ENCODE data around the gene ANGPTL4.
"Not testable (repeated sequence)": the region's sequence is repeated elsewhere in the genome, so short reads cannot be mapped to it uniquely, and the experiment has no call there.

The ANGPTL4 gene

DNA sequence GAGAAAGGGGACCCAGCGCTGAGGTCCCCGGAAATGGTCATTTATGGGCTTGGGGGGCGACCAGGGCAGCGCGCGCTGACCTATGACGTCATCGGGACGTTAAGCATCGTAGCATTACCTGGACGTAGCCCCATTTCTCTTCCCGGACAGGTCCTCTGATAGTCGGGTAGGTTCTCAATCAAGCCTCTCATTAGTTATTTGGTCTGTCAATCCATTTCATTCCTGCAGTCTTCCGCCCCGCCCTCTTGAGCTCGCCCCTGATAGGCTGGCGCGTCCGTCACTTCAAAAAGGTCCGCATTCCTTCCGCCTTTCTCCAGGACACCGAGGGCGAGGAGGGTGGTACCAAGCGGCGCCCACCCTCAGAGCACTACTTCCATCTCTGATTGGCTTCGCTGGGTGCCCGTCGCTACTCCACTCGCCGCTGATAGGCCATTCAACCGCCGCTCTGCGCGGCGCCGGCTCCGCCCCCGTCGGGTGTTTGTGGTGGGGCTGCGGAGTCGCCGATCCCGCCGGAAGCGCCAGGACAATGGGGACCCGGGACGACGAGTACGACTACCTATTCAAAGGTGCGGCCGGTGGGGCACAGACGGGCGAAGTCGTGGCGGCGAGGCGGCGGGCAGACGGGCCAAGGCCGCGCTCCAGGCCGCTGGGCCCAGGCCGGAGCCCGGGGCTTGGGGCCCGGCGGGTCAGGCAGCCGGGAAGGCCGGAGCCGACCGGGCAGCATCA lies 26.1 kb downstream of the ANGPTL4 start, which contains the start of gene RAB11B:
TSS of gene RAB11B (plus strand) at position 470 of the 726 bp plus-strand sequence. CDS start at position 527, 57 bp downstream.
- DNase-seq (ENCODE audit: low read depth in 2 of 2): peak; percentile 91 to 92

DNA sequence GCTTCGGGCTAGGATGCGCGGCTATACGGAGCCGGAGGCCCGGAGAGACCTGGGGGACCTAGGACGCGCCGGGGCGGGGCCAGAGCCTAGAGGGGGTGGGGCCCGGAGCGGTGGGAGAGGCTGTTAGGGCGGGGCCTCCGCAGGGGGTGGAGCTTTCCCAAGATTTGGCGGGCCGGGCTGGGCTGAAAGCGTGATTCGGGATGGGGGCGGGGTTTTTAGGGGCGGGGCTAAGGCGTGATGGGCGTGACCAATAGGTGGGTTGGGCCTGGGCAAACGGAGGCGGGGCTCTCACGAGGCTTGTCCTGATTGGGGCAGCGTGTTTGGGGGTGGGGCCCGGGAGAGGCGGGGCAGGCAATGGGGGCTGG lies 26.6 kb downstream of the ANGPTL4 start:
- DNase-seq (ENCODE audit: low read depth in 2 of 2): peak; percentile 77 to 81

DNA sequence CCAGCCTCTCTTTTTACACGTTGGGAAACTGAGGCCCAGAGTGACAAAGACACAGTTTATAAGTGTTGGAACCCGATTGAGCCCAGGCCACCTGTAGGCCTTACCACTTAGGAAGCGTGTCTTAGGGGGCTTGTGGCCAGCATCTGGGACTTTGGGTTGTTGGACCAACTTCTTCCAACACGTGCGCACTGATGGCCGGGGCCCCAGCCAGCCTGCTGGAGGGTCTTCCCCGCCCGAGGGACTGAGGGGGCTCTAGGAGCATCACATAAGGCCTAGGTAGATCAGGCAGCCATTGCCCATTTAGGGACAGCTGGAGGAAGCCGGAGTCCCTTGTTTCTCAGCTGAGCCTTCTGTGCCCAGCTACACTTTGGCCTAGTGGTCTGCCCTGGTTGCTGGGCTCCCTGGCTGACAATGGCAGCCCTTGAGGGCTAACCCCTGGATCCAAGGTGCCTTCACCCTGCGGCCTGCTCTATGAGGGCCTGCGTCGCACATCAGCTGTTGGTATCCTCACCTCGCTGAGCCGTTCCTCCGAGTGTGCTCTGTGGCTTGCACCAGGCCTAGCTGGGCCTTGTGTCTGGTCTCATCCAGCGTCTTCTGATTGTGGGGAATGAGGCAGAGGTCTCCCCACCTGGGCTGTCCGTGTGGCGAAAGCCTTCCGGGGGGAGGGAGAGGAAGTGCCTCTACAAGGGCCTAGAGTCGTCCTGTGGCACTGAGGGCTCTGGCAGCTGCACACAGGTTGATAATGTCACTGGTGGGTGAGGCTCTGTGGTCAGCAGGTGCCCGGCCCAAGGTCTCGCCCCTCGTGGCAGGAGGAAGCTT lies 27.5 kb downstream of the ANGPTL4 start:
- DNase-seq (ENCODE audit: low read depth in 2 of 2): no peak

DNA sequence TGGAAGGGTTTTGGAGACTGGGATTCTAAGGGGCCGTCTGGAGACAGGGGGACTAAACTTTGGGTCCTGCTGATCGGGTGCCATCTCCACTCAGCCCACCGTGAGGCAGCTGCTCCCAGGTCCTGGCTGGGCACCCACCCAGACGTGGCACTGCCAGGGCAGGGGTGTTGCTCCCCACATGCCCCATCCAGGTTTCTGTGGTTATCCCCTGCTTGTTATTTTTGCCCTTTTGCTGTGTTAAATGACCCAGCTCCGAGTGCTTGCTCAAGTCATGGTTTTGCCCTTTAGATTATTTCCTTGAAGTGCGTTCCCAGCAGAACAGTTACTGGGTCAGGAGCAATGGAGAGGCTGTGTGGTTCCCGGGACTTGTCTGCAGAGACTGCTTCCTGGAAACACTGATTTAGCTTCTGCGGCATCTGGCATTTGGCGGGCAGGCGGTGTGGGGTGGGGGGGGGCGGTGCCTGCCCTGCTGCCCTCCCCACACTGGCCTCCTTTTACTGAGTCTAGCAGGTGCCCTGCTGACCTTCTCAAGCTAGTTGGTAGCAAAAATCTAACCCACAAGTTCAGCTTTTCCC lies 28.1 kb downstream of the ANGPTL4 start:
- DNase-seq (ENCODE audit: low read depth in 2 of 2): no peak

DNA sequence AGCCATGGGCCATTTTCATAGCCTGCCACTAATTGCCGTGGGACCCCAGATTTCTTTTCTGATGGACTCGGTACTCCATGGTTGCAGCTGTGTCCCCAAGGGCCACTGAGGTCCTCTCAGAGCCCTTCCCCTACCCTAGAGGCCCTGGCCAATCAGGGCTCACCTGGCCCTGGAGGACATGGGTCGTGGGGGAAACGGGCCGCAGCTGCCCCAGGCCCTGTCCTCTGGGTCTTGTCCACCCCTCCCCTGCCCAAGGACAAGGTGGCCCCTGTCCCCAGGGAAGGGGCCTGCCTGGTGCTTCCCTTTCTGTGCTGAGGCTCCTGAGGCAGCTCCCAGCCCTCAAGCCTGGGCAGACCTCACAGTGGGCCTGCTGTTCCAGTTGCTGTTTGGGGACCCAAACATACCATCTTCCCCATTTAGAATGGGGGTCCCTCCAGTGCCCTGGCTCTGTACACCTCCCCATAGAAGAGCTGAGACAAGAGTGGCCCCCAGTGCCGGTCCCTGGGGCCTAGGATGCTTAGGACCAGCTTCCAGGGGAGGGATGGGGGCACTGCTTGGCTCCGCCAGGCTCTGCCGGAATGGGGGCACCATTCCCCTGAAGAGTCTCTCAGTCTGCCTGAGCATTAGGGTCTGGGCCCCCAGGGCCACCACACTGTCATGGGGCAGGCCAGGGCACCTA lies 29.4 kb downstream of the ANGPTL4 start:
- DNase-seq (ENCODE audit: low read depth in 2 of 2): no peak

DNA sequence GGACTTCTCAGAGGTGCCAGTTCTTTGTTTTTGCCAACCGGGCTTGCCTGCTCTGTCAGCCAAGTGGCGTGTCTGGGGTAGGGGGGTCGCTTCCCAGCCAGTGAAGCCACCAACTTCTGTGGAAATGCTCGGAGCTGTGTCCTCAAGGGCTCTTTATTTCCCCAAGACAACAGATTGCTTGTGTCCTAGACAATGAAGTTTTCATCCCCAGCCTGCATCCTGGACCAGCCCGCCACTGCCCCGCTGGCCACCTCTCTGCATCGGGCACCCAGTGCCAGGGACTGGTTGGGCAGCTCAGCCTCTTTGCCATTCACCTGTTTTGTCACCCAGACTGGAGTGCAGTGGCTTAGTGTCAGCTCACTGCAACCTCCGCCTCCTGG lies 29.9 kb downstream of the ANGPTL4 start:
- no peak for DNase-seq (ENCODE audit: low read depth in 2 of 2)

DNA sequence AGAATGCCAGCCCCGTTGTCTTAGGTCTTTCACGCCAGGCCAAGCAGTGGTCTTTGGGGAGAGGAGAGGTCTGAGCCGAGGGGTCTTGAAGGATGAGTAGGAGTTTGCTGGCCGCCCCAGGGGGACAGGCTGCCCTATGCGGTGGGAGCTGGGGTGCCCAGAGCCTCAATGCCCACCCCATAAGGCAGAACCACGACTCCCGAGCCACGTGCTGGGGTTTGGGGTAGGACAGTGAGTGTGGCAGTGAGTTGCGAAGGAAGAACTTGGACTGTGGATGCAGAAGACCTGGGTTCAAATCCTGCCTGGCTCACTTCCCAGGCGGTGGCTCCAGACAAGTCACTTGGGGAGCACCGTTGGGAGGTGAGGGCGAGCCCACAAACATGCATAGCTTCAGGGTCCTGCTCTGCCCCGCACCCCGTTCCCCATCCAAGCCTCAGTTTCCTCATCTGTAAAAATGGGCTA lies 31.7 kb downstream of the ANGPTL4 start:
- no peak for DNase-seq (ENCODE audit: low read depth in 2 of 2)

DNA sequence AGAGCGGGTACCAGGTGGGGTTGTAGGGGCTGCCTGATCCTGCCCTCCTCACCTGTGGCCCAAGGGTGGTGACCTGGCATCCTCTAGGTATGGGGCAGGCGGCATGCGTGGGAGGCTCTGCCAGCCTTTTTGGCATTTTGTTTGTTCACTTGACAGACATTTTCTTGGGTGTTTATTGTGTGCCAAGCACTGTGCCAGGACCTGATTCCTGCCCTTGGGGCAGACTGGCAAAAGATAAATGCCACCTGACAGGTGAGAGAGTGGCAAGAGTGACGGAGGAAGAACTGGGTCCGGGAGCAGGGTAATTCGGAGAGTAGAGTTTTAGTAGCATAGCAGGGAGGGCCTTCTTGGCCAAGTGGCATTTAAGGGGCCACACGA lies 32.2 kb downstream of the ANGPTL4 start:
- DNase-seq (ENCODE audit: low read depth in 2 of 2): no peak

DNA sequence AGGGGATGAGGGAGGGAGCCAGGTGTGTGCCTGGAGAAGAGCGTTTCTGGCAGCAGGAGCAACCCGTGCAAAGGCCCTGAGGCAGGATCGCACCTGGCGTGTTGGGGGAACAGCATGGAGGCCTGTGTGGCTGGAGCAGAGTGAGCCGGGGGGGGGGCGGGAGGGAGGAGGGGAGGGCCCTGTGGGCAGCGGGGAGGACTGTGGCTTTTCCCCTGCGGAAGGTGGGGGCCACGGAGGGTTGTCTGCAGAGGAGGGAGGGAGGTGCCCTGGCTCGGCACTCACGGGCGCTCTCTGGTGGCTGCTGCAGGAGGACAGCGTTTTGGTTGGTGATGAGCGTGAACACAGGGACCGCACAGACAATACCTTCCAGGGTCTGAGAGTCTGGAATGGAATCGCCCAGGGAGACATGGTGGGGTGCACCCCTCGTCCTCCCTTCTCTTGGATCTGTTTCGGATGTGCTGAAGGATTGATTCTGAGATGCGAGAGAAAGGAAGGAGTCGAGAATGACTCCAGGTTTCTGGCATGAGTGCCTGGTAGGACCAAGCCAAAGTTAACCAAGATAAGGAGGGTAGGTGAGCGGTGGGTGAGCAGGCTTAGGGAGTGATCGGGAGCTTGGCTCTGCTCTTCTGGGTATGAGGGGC lies 32.7 kb downstream of the ANGPTL4 start:
- DNase-seq (ENCODE audit: low read depth in 2 of 2): peak; percentile 28 to 38

DNA sequence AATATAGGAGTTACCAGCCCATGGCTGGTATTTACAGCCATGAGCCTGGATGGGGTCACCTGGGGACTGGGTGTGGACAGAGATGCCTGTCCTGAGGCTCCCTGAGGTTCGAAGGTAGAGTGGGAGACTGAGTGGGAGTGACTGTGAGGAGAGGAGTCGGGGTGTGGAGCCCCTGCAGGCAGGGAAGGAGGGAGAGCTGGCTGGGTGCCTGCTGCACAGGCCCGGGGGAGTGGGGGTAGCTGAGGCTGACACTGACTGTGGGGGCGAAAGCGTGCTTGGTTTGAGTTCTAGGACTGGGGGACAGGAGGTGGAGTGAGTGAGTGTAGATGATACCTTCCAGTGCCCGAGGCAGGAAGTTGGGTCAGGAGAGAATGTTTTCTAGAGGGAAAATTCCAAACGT lies 33.3 kb downstream of the ANGPTL4 start:
- DNase-seq (ENCODE audit: low read depth in 2 of 2): no peak

DNA sequence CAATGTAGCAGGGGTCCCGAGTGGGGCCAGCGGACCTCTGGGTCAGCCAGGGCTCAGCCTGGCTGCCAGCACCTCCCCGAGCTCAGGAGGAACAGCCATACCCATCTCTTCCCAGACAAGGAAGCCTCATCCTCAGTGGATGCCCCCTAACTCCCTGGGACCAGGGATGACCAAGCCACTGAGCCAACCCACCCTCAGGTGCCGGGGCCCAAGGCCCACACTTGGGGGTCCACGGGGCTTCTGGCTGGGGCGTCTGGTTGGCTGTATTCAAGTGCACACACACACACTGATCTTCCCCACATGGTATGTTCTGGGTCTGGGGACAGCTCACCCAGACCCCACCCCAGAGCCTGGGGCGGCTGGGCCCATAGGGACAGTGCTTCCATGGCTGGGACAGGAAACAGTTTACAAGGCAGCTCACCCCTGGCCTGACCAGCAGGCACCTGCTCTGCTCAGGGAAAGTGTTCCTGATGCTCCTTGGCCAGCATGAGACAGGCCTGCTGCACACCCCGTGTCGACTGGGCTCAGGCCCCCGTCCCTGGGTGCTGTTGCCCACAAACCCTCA lies 33.9 kb downstream of the ANGPTL4 start:
- DNase-seq (ENCODE audit: low read depth in 2 of 2): no peak

DNA sequence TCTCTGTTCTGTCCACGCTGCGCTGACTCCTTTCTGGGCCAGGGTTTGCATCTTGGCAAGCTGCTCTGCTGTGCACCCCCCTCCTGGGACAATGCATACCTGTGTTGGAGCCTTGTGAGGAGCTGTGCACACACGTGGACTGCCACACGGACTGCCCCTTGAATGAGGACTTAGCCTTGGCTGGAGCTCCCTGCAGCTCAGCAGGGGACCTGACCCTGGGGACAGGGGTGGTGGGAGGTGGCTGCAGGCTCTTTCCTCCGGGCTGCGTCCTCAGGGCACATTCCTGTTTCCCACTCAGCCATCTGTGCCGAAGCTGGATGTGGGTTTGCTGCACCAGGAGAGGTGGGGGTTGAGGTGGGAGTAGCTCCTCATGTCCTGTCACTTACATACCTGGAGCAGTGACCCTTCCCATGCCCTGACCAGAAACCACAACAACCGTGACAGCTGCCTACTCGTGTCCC lies 34.4 kb downstream of the ANGPTL4 start:
- DNase-seq (ENCODE audit: low read depth in 2 of 2): no peak

DNA sequence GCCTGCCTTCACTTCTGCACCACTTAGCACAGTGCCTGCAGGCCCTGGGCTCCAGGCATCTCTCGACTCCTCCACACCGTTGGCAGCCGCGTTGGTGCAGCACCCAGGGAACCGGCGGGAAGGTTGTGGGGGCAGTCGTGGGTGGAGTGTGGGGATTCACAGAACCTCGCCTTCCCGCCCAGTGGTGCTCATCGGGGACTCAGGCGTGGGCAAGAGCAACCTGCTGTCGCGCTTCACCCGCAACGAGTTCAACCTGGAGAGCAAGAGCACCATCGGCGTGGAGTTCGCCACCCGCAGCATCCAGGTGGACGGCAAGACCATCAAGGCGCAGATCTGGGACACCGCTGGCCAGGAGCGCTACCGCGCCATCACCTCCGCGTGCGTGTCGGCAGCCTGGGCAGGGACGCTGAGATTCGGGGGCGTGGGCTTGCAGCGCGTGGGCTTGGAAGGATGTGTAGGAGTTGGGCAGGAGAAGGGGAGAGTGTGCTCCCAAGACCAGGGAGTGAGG lies 35.8 kb downstream of the ANGPTL4 start:
- no peak for DNase-seq (ENCODE audit: low read depth in 2 of 2)

DNA sequence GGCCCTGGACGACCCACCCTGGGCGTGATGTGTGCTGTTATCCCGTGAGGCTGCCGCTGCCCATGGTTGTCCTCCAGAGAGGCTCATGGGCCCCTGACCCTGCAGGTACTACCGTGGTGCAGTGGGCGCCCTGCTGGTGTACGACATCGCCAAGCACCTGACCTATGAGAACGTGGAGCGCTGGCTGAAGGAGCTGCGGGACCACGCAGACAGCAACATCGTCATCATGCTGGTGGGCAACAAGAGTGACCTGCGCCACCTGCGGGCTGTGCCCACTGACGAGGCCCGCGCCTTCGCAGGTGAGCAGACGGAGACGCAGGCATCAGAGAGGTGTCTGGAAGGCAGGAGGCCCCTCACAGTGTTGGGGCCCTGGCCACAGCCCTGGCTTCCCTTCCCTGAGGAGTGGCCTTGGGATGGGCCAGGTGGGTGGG lies 38.0 kb downstream of the ANGPTL4 start:
- DNase-seq (ENCODE audit: low read depth in 2 of 2): no peak

DNA sequence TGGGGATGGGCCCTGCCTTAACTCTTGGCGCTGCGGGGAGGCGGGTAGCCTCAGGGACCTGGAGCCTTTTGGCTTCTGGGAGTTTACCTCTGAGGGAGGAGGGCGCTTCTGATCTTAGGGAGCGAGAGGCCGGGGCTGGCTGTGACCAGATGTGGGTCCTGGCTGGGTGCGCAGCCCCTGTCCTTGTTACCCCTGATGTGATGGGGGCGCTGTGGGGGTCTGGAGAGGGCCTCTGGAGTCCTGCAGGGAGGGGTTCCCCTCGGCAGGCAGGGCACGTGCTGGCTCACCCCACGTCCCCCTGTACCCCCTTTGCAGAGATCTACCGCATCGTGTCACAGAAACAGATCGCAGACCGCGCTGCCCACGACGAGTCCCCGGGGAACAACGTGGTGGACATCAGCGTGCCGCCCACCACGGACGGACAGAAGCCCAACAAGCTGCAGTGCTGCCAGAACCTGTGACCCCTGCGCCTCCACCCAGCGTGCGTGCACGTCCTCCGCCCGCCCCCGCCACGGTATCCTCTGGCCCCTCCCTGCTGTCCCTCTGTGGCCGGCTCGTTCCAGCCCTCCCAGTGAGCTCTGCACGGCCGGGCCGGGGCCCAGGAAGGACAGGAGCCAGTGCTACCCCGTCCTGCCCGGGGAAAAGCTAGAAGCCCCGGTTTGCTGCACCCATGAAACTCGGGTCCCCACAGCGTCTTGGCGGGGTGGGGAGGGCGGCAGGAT lies 39.3 kb downstream of the ANGPTL4 start:
- DNase-seq (ENCODE audit: low read depth in 2 of 2): no peak

DNA sequence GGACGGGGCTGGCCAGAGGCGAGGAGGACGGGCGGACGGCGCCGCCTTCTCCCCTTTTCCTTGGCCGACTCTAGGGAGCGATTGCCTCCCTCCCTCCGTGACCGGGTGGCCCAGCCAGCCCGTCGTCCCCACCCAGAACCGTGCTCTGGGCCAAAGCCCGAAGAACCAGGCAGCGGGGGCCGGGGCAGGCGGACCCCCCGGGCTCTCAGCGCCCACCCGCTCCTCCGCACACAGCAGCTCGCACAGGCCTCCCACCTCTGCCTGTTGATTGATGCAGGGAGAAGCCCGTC lies 39.8 kb downstream of the ANGPTL4 start:
- no peak for DNase-seq (ENCODE audit: low read depth in 2 of 2)

DNA sequence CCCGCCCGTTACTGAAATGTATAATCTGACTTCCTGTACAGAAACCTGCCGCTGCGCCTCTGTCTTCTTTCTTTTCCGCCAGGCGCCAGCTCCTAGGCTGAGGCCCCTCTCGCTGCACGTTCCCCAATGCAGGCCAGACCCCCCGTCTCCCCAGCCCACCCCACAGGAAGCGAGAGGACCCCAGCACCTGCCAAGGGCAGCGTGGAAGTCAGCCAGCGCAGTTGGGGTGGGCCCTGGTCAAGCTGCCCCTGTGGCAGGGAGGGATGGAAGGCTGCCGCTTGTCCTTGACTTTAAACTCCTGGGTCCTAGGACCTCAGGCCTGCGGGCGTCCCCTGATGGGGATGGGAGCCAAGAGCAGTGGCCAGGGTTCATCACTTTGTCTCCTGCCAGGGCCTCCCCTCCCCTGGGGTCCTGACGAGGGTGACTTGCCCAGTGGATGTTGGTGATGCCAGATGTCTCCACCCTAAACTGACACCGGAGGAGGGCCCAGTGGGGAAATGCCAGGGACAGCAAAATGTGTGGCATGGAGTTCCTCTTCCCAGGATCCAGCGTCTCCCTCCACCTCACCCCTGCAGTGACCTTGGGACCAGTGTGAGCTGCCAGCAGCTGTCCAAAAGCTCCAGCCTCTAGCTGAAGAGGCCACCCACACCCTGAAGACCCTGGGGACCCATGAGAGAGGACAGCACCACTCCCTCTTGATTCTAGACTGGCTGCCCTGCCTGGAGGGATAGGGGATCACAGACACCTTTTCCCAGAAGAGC lies 40.6 kb downstream of the ANGPTL4 start:
- DNase-seq (ENCODE audit: low read depth in 2 of 2): no peak

DNA sequence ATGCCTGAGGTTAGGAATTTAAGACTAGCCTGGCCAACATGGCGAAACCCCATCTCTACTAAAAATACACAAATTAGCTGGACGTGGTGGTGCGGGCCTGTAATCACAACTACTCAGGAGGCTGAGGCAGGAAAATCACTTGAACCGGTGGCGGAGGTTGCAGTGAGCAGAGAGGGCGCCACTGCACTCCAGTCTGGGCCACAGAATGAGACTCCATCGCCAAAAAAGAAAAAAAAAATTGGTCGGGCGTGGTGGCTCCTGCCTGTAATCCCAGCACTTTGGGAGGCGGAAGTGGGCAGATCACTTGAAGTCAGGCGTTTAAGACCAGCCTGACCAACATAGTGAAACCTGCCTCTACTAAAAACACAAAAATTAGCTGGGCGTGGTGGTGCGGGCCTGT lies 46.8 kb downstream of the ANGPTL4 start:
- not testable (repeated sequence) for DNase-seq (ENCODE audit: low read depth in 2 of 2)

DNA sequence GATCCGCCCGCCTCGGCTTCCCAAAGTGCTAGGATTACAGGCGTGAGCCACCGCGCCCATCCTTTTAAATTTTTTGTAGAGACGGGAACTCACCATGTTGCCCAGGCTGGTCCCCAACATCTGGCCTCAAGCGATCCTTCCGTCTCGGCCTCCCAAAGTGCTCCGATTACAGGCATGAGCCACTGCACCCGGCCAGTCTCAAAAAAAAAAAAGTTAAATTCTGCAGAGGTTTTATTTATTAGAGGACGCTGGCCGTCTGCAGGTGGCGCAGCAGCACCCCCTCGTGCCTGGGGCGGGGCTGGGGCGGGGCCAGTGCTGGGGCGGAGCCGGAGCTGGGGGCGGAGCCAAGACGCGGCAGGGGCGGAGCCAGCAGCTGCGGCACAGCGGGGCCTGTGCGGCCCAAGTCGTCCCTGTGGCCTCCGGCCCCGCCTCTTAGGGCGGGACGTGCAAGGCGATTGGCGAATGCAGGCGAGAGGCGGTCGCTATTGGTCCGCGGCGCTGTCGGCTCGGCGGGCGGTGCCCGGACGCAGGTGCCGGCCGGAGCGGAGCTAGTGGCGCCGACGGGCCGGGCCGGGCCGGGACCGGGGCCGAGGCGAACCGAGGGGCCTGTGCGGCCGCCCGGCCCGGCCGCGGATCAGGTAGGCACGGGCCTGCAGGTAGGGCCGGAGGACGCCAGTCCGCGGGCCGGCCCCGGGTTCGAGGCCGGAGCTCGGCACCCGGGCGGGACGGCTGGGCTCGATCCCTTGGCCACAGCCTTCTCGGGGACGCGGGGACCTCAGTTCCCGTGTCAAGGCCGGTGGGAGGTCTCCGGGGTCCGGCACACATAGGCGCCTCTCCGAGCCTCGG lies 49.1 kb downstream of the ANGPTL4 start, which contains the start of gene MARCHF2:
TSS of gene MARCHF2 (plus strand) at position 523 of the 846 bp plus-strand sequence. CDS start 8,536 bp downstream, outside the sequence.
- DNase-seq (ENCODE audit: low read depth in 2 of 2): peak; percentile 93 to 95
